ENCODE results near the gene TRAF4.
A peak's percentile ranks its signal among the peaks of the same experiment; 100 is the strongest.
"Not testable (repeated sequence)": the region's sequence is repeated elsewhere in the genome, so short reads cannot be mapped to it uniquely, and the experiment has no call there.

The TRAF4 gene

GRCh38 chr17:28716740-28717577 is 26.9 kb upstream of the TRAF4 start:
- peak overlapping the region; percentile 81 for H3K4me3 ChIP-seq (replicated peaks; ENCODE audit: low read depth, low read length)
- no peak for TF ChIP-seq CTCF (IDR thresholded peaks at IDR 0.05; ENCODE audit: low read length, missing control alignments)
- peak; percentile 44 for DNase-seq (ENCODE audit: low read depth)

- peak; percentile 2 for TF ChIP-seq CTCF (IDR thresholded peaks at IDR 0.05; ENCODE audit: low read length, missing control alignments)
- H3K4me3 ChIP-seq (replicated peaks; ENCODE audit: low read depth, low read length), result peak within 1 kb of the TSS; percentile 81
- peak; percentile 91 for DNase-seq (ENCODE audit: low read depth)
Measured at GRCh38 chr17:28717578-28718332, 26.1 kb upstream of the TRAF4 start, which contains the start of gene RAB34. Gene RAB34, minus strand, starts transcription at chr17:28717868. Its CDS starts 602 bp downstream, at chr17:28717266.

- DNase-seq (ENCODE audit: low read depth), result peak; percentile 52
- TF ChIP-seq CTCF (IDR thresholded peaks at IDR 0.05; ENCODE audit: low read length, missing control alignments), result no peak
- H3K4me3 ChIP-seq (replicated peaks; ENCODE audit: low read depth, low read length), result peak overlapping the region; percentile 98
Measured at GRCh38 chr17:28718333-28719020, 25.3 kb upstream of the TRAF4 start.

- peak overlapping the region; percentile 98 for H3K4me3 ChIP-seq (replicated peaks; ENCODE audit: low read depth, low read length)
- no peak for DNase-seq (ENCODE audit: low read depth)
- TF ChIP-seq CTCF (IDR thresholded peaks at IDR 0.05; ENCODE audit: low read length, missing control alignments), result no peak
Measured at GRCh38 chr17:28719021-28719433, 24.8 kb upstream of the TRAF4 start.

- no peak for TF ChIP-seq CTCF (IDR thresholded peaks at IDR 0.05; ENCODE audit: low read length, missing control alignments)
- no peak for DNase-seq (ENCODE audit: low read depth)
- H3K4me3 ChIP-seq (replicated peaks; ENCODE audit: low read depth, low read length), result peak overlapping the region; percentile 98
Measured at GRCh38 chr17:28720247-28720996, 23.4 kb upstream of the TRAF4 start.

GRCh38 chr17:28720997-28721329 is 22.8 kb upstream of the TRAF4 start:
- H3K4me3 ChIP-seq (replicated peaks; ENCODE audit: low read depth, low read length), result peak overlapping the region; percentile 98
- DNase-seq (ENCODE audit: low read depth), result not testable (repeated sequence)
